Measurements from ENCODE around the gene MMP3.

Gene MMP3

GRCh38 chr11:102788334-102788995 lies 54.9 kb downstream of the MMP3 start:
- DNase-seq (ENCODE audit: low read depth) = no peak

Measured in activated T-cell treated with anti-CD3 and anti-CD28 coated beads for 1 hour (primary cell).